ENCODE measurements around the gene PCF11. TPM values are rescaled to one million over a fixed set of nuclear protein-coding genes. Genes with fewer than 3 reads are reported as not detected.

The PCF11 gene, protein sequence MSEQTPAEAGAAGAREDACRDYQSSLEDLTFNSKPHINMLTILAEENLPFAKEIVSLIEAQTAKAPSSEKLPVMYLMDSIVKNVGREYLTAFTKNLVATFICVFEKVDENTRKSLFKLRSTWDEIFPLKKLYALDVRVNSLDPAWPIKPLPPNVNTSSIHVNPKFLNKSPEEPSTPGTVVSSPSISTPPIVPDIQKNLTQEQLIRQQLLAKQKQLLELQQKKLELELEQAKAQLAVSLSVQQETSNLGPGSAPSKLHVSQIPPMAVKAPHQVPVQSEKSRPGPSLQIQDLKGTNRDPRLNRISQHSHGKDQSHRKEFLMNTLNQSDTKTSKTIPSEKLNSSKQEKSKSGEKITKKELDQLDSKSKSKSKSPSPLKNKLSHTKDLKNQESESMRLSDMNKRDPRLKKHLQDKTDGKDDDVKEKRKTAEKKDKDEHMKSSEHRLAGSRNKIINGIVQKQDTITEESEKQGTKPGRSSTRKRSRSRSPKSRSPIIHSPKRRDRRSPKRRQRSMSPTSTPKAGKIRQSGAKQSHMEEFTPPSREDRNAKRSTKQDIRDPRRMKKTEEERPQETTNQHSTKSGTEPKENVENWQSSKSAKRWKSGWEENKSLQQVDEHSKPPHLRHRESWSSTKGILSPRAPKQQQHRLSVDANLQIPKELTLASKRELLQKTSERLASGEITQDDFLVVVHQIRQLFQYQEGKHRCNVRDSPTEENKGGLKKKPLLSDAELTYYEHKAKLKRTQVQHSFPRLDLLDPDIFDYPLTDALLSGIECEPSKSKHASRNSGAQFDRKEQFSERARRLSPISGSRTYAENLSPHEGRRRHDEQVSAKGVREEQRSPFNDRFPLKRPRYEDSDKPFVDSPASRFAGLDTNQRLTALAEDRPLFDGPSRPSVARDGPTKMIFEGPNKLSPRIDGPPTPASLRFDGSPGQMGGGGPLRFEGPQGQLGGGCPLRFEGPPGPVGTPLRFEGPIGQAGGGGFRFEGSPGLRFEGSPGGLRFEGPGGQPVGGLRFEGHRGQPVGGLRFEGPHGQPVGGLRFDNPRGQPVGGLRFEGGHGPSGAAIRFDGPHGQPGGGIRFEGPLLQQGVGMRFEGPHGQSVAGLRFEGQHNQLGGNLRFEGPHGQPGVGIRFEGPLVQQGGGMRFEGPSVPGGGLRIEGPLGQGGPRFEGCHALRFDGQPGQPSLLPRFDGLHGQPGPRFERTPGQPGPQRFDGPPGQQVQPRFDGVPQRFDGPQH (N-terminal part only)
- total RNA-seq: 36.4 to 42.4 TPM (median 39.7 TPM) in 3 replicates
- long read RNA-seq, full-length matches to known transcripts: 2 of 6 reads
- long read RNA-seq, partial matches to known transcripts: 4 of 6 reads
- long read RNA-seq, other reads (novel, unspliced or antisense): 0 of 6 reads

DNA sequence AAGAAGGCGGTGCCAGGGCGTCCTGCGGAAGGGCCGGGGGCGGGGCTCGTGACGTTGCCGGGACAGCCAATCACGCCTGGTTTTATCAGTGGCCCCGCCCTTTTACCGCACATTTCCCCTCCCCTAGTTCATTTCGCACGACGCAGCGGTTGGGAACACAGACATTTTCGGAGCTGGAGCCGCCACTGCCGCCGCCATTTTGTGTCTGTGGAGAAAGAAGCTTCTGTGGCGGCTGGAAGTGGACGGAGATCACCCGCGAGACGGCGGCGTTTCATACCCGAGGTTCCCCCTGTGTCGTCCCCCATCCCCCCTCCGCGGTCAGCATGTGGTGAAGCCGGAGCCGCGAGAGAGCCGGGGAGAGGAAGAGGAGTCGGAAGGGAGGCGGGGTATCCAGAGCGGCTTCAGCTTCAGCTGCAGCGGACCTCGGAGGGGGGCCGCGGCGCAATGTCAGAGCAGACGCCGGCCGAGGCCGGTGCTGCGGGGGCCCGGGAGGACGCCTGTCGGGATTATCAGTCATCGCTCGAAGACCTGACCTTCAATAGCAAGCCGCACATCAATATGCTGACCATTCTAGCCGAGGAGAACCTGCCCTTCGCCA is at the start of gene PCF11:
TSS of gene PCF11 (plus strand) at position 136 of the 598 bp plus-strand sequence. CDS start at position 445, 309 bp downstream.
- H3K9me3 Mint-ChIP-seq (ENCODE audit: low read depth): no peaks in the 10 kb centered on the region
- no peak for DNase-seq (ENCODE audit: low spot score)
- peaks cover 14% of the 10 kb centered on the region for H3K36me3 Mint-ChIP-seq (ENCODE audit: low read depth)
- H3K4me1 Mint-ChIP-seq (ENCODE audit: low read depth): peaks cover 32% of the 10 kb centered on the region
- H3K27me3 Mint-ChIP-seq (ENCODE audit: low read depth): no peaks in the 10 kb centered on the region
- H3K27ac Mint-ChIP-seq (ENCODE audit: unreplicated experiment): peak within 1 kb of the TSS; percentile 100
- peak within 1 kb of the TSS; percentile 100 for H3K4me3 Mint-ChIP-seq (ENCODE audit: unreplicated experiment)
- TF ChIP-seq, protein P1, sequence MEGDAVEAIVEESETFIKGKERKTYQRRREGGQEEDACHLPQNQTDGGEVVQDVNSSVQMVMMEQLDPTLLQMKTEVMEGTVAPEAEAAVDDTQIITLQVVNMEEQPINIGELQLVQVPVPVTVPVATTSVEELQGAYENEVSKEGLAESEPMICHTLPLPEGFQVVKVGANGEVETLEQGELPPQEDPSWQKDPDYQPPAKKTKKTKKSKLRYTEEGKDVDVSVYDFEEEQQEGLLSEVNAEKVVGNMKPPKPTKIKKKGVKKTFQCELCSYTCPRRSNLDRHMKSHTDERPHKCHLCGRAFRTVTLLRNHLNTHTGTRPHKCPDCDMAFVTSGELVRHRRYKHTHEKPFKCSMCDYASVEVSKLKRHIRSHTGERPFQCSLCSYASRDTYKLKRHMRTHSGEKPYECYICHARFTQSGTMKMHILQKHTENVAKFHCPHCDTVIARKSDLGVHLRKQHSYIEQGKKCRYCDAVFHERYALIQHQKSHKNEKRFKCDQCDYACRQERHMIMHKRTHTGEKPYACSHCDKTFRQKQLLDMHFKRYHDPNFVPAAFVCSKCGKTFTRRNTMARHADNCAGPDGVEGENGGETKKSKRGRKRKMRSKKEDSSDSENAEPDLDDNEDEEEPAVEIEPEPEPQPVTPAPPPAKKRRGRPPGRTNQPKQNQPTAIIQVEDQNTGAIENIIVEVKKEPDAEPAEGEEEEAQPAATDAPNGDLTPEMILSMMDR (IDR thresholded peaks at IDR 0.05): no peak

DNA sequence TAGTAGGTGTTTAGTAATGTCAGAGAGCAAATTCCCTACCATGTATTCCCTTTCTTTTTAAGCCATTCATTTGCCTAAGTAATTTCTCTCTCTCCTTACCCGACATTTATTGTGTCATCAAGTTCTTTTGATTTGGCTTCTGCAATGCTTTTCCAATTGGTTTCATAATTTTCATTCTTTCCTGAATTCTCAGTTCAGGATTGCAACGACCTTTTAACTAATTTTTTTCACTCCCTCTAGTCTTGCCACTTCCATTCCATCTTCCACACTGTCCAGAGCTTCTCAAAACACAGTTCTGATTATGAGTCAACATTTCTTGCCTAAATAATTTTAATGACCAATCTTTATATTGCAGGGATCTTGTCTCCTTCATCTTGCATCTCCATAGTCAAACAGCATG is 44.0 kb upstream of the PCF11 start:
- TF ChIP-seq, protein P1 (IDR thresholded peaks at IDR 0.05): no peak
- H3K4me3 Mint-ChIP-seq (ENCODE audit: unreplicated experiment): no peak overlapping the region
- no peak overlapping the region for H3K27ac Mint-ChIP-seq (ENCODE audit: unreplicated experiment)
- H3K9me3 Mint-ChIP-seq (ENCODE audit: low read depth): no peaks in the 10 kb centered on the region
- H3K36me3 Mint-ChIP-seq (ENCODE audit: low read depth): no peaks in the 10 kb centered on the region
- peaks cover 3% of the 10 kb centered on the region for H3K4me1 Mint-ChIP-seq (ENCODE audit: low read depth)
- no peak for DNase-seq (ENCODE audit: low spot score)
- H3K27me3 Mint-ChIP-seq (ENCODE audit: low read depth): no peaks in the 10 kb centered on the region

DNA sequence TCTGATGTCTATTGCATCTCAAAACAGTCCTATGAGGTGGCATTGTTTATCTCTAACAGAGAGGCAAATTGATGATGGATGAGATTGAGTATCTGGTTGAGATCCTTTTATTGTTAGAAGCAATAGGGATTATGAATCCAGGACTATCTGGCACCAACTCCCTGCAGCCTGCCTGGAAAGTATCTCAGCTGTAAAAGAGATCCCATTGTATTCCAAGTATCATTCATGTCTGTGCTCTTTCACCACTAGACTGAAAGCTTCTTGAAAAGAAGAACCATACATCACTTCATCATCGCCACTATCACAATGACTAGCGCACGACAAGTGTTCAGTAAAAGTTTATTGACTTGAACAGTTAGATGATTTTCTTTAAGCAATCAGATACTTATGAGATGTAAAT is 41.9 kb upstream of the PCF11 start:
- H3K27me3 Mint-ChIP-seq (ENCODE audit: low read depth): no peaks in the 10 kb centered on the region
- peaks cover 10% of the 10 kb centered on the region for H3K4me1 Mint-ChIP-seq (ENCODE audit: low read depth)
- TF ChIP-seq, protein P1 (IDR thresholded peaks at IDR 0.05): no peak
- H3K4me3 Mint-ChIP-seq (ENCODE audit: unreplicated experiment): no peak overlapping the region
- DNase-seq (ENCODE audit: low spot score): no peak
- no peak overlapping the region for H3K27ac Mint-ChIP-seq (ENCODE audit: unreplicated experiment)
- no peaks in the 10 kb centered on the region for H3K36me3 Mint-ChIP-seq (ENCODE audit: low read depth)
- no peaks in the 10 kb centered on the region for H3K9me3 Mint-ChIP-seq (ENCODE audit: low read depth)

DNA sequence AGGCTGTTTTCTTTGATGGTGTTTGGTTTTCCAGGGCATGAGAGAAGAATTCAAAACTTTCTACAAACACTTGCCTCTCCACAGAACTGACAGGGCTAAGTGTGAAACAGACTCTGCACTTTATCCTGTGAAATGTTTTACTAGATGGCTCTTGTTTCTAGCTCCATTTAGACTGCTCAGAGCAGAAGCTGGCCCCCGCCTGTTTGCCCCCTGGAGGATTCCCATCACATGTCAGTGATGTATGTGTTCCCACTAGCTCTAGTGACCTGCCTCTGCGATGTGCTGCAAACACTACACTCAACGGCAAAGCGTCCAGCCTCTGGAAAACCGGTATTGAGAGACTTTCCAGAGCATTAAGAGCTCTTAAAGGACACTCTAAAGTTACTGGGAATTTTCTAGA is 41.4 kb upstream of the PCF11 start:
- Mint-ChIP-seq H3K27me3 (ENCODE audit: low read depth) (no peaks in the 10 kb centered on the region), H3K27ac (ENCODE audit: unreplicated experiment) (no peak overlapping the region), H3K4me3 (ENCODE audit: unreplicated experiment) (no peak overlapping the region), H3K4me1 (ENCODE audit: low read depth) (peaks cover 10% of the 10 kb centered on the region), H3K36me3 (ENCODE audit: low read depth) (no peaks in the 10 kb centered on the region), H3K9me3 (ENCODE audit: low read depth) (no peaks in the 10 kb centered on the region)
- no peak for DNase-seq (ENCODE audit: low spot score)
- TF ChIP-seq, protein P1 (IDR thresholded peaks at IDR 0.05): no peak
